HepG2 (cell line): ENCODE measurements around the gene RTP2.

Experiments
- LCORL ChIP-seq, 2 experiments: fragments of 450-650 bp in 1 of 2; sonication (generic) in 1 of 2; formaldehyde crosslinking in 1 of 2; IDR thresholded peaks; 2 replicates each; pipeline versions ENCODE4 v1.5.0 to v1.6.1; 2017 to 2020; ENCODE audit warnings: antibody characterized with exemption in 1 of 2, missing genetic modification reagents in 1 of 2
- POLR2A ChIP-seq, 2 experiments: IDR thresholded peaks; 2 replicates each; pipeline ENCODE4 v1.6.1; 2011; ENCODE audit warnings: low read depth in 2 of 2, low read length in 2 of 2, mild to moderate bottlenecking in 1 of 2, moderate library complexity in 1 of 2; ENCODE audit not compliant: insufficient read depth in 1 of 2
- ZNF354B ChIP-seq: sonication (generic); formaldehyde crosslinking; IDR thresholded peaks from 2 replicates; pipeline ENCODE4 v1.8.0; 2022; ENCODE audit warnings: mild to moderate bottlenecking, missing genetic modification reagents
- TF ChIP-seq, protein P1 (sequence below): sonication (generic); formaldehyde crosslinking; IDR thresholded peaks from 2 replicates; pipeline ENCODE4 v1.4.0; 2020; ENCODE audit warnings: missing genetic modification reagents
- TF ChIP-seq, protein P2 (sequence below): sonication (generic); formaldehyde crosslinking; IDR thresholded peaks from 2 replicates; pipeline ENCODE4 v1.5.0; 2020; ENCODE audit warnings: mild to moderate bottlenecking, missing genetic modification reagents, borderline replicate concordance
- TF ChIP-seq, protein P3 (sequence below): sonication (generic); formaldehyde crosslinking; IDR thresholded peaks from 2 replicates; pipeline ENCODE4 v1.4.0; 2020; ENCODE audit warnings: missing genetic modification reagents, borderline replicate concordance

DNA sequence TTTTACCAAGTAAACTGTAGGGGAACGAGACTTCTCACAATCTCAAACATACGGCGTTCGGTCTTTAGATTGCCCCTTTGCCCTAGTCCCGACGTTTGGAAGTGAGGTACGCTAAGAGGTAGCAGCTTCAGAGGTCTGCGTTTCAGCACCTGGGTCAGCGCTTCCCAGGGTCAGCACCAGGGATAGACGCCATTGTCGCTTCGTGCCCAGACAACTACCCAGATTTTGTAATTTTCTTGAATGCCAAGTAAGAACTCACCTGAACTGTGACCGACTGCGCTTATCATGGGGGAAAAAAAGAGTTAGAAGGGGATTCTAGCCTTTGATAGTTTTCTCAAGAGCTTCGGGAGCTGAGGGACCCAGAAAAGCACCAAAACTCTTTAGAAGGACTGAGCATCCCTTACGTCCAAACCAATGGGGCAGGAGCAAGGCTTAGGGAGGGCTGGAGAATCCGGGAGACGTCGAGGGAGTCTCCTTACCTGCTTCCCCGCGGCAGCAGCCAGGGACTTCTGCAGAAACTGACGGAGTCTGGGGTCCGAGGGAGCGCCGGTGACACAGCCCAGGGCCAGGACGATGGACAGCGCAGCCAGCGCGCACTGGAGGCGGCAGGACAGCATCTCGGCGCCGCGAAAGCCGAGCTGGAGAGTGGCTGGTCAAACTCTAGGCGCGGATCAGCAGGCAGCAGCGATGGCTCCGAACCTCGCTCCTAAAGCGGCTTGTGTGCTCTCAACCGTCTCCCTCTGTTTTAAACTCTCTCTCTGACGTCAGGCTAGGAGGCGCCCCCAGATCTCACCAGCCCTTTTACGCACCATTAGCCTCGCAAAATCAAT is 32.5 kb downstream of the RTP2 start, which contains the start of gene SST:
- TF ChIP-seq LCORL (IDR thresholded peaks at IDR 0.05): no peak
- no peak for TF ChIP-seq LCORL (CRISPR knock-in tag; IDR thresholded peaks at IDR 0.05)
- 0 out of 2 replicates have a peak, but pooled peaks have one; percentile 54 for TF ChIP-seq ZNF354B (CRISPR knock-in tag)
- TF ChIP-seq, protein P1, sequence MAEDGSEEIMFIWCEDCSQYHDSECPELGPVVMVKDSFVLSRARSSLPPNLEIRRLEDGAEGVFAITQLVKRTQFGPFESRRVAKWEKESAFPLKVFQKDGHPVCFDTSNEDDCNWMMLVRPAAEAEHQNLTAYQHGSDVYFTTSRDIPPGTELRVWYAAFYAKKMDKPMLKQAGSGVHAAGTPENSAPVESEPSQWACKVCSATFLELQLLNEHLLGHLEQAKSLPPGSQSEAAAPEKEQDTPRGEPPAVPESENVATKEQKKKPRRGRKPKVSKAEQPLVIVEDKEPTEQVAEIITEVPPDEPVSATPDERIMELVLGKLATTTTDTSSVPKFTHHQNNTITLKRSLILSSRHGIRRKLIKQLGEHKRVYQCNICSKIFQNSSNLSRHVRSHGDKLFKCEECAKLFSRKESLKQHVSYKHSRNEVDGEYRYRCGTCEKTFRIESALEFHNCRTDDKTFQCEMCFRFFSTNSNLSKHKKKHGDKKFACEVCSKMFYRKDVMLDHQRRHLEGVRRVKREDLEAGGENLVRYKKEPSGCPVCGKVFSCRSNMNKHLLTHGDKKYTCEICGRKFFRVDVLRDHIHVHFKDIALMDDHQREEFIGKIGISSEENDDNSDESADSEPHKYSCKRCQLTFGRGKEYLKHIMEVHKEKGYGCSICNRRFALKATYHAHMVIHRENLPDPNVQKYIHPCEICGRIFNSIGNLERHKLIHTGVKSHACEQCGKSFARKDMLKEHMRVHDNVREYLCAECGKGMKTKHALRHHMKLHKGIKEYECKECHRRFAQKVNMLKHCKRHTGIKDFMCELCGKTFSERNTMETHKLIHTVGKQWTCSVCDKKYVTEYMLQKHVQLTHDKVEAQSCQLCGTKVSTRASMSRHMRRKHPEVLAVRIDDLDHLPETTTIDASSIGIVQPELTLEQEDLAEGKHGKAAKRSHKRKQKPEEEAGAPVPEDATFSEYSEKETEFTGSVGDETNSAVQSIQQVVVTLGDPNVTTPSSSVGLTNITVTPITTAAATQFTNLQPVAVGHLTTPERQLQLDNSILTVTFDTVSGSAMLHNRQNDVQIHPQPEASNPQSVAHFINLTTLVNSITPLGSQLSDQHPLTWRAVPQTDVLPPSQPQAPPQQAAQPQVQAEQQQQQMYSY (CRISPR knock-in tag): peak; percentile 67; the same call in 1 of the 2 replicates
- TF ChIP-seq, protein P2, sequence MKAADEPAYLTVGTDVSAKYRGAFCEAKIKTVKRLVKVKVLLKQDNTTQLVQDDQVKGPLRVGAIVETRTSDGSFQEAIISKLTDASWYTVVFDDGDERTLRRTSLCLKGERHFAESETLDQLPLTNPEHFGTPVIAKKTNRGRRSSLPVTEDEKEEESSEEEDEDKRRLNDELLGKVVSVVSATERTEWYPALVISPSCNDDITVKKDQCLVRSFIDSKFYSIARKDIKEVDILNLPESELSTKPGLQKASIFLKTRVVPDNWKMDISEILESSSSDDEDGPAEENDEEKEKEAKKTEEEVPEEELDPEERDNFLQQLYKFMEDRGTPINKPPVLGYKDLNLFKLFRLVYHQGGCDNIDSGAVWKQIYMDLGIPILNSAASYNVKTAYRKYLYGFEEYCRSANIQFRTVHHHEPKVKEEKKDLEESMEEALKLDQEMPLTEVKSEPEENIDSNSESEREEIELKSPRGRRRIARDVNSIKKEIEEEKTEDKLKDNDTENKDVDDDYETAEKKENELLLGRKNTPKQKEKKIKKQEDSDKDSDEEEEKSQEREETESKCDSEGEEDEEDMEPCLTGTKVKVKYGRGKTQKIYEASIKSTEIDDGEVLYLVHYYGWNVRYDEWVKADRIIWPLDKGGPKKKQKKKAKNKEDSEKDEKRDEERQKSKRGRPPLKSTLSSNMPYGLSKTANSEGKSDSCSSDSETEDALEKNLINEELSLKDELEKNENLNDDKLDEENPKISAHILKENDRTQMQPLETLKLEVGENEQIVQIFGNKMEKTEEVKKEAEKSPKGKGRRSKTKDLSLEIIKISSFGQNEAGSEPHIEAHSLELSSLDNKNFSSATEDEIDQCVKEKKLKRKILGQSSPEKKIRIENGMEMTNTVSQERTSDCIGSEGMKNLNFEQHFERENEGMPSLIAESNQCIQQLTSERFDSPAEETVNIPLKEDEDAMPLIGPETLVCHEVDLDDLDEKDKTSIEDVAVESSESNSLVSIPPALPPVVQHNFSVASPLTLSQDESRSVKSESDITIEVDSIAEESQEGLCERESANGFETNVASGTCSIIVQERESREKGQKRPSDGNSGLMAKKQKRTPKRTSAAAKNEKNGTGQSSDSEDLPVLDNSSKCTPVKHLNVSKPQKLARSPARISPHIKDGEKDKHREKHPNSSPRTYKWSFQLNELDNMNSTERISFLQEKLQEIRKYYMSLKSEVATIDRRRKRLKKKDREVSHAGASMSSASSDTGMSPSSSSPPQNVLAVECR (CRISPR knock-in tag): peak; percentile 36; the same call in 1 of the 2 replicates
- no peak for TF ChIP-seq POLR2A (IDR thresholded peaks at IDR 0.05; ENCODE audit: insufficient read depth in 1 of 2, low read depth in 2 of 2, low read length in 2 of 2)
- TF ChIP-seq, protein P3, sequence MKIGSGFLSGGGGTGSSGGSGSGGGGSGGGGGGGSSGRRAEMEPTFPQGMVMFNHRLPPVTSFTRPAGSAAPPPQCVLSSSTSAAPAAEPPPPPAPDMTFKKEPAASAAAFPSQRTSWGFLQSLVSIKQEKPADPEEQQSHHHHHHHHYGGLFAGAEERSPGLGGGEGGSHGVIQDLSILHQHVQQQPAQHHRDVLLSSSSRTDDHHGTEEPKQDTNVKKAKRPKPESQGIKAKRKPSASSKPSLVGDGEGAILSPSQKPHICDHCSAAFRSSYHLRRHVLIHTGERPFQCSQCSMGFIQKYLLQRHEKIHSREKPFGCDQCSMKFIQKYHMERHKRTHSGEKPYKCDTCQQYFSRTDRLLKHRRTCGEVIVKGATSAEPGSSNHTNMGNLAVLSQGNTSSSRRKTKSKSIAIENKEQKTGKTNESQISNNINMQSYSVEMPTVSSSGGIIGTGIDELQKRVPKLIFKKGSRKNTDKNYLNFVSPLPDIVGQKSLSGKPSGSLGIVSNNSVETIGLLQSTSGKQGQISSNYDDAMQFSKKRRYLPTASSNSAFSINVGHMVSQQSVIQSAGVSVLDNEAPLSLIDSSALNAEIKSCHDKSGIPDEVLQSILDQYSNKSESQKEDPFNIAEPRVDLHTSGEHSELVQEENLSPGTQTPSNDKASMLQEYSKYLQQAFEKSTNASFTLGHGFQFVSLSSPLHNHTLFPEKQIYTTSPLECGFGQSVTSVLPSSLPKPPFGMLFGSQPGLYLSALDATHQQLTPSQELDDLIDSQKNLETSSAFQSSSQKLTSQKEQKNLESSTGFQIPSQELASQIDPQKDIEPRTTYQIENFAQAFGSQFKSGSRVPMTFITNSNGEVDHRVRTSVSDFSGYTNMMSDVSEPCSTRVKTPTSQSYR (CRISPR knock-in tag): peak; percentile 87
